Left ventricle myocardium inferior (tissue), 1 donor: ENCODE measurements around the gene FBXO42. TPM values are rescaled to one million over a fixed set of nuclear protein-coding genes. Genes with fewer than 3 reads are reported as not detected.

ENCODE experiments used
- DNase-seq: peaks from one replicate; pipeline ENCODE4 v3.0.0-alpha.2; 2020
- H3K27ac ChIP-seq: fragments of 200-600 bp; replicated peaks from 2 replicates; pipeline ENCODE4 v1.8.0; 2021
- H3K27me3 ChIP-seq: fragments of 200-600 bp; 2 replicates; pipeline ENCODE4 v1.8.0; 2021; ENCODE audit warnings: low read depth
- H3K36me3 ChIP-seq: fragments of 200-600 bp; 2 replicates; pipeline ENCODE4 v1.8.0; 2021
- H3K4me1 ChIP-seq: fragments of 200-600 bp; 2 replicates; pipeline ENCODE4 v1.8.0; 2021
- H3K4me3 ChIP-seq: fragments of 200-600 bp; 2 replicates; pipeline ENCODE4 v1.8.0; 2021; ENCODE audit warnings: mild to moderate bottlenecking, moderate library complexity
- H3K9me3 ChIP-seq: fragments of 200-600 bp; replicated peaks from 2 replicates; pipeline ENCODE4 v1.8.0; 2021
- CTCF ChIP-seq: fragments of 200-600 bp; IDR thresholded peaks from 2 replicates; pipeline ENCODE4 v1.8.0; 2021; ENCODE audit warnings: antibody characterized with exemption, mild to moderate bottlenecking, borderline replicate concordance
- intact Hi-C: fragments of 100-400 bp; cut with micrococcal nuclease; formaldehyde crosslinking; loops from one replicate; pipeline ENCODE4 v1.11.0; 2022
- total RNA-seq: library from RNA; stranded (reverse); fragmentation: NEBNext Ultra II Directional; extraction: Animal tissue kit (Norgen Biotek cat#: 25700); gene quantifications from one replicate; pipeline ENCODE4 v1.2.1, GENCODE V29; 2021
- donor health status: DM: no; HTN: yes; CAD: no; lungs with severe emphysema.

FBXO42 gene
- total RNA-seq, 1 donor from 2014 or later, result 18.6 TPM

- Histone ChIP-seq H3K27me3 (no peaks in the 10 kb centered on the region), H3K36me3 (peaks cover 48% of the 10 kb centered on the region), H3K4me3 (no peak overlapping the region), H3K9me3 (no peaks in the 10 kb centered on the region), H3K27ac (no peak overlapping the region), H3K4me1 (peaks cover 67% of the 10 kb centered on the region)
- DNase-seq, result no peak
- TF ChIP-seq CTCF, result no peak
- intact Hi-C loops, result no loop called here
Measured at GRCh38 chr1:16393570-16394521, 41.6 kb upstream of the FBXO42 start.

- no peak overlapping the region for H3K4me3 ChIP-seq
- H3K4me1 ChIP-seq, result peaks cover 70% of the 10 kb centered on the region
- no peak overlapping the region for H3K27ac ChIP-seq
- no peak for DNase-seq
- H3K27me3 ChIP-seq, result no peaks in the 10 kb centered on the region
- no peaks in the 10 kb centered on the region for H3K9me3 ChIP-seq
- H3K36me3 ChIP-seq, result peaks cover 46% of the 10 kb centered on the region
- no peak for TF ChIP-seq CTCF
- intact Hi-C loops, result no loop called here
Measured at GRCh38 chr1:16392740-16393569, 40.7 kb upstream of the FBXO42 start.

GRCh38 chr1:16391411-16391810 lies 39.1 kb upstream of the FBXO42 start:
- no peak for DNase-seq
- H3K9me3 ChIP-seq, result no peaks in the 10 kb centered on the region
- no peak for TF ChIP-seq CTCF
- H3K4me3 ChIP-seq, result no peak overlapping the region
- H3K27ac ChIP-seq, result no peak overlapping the region
- H3K27me3 ChIP-seq, result no peaks in the 10 kb centered on the region
- peaks cover 33% of the 10 kb centered on the region for H3K36me3 ChIP-seq
- H3K4me1 ChIP-seq, result peaks cover 77% of the 10 kb centered on the region
- intact Hi-C loops, result no loop called here

GRCh38 chr1:16387201-16388188 lies 35.2 kb upstream of the FBXO42 start:
- Histone ChIP-seq H3K9me3 (no peaks in the 10 kb centered on the region), H3K27me3 (no peaks in the 10 kb centered on the region), H3K4me3 (peak overlapping the region; percentile 39), H3K27ac (peak overlapping the region; percentile 65), H3K4me1 (peaks cover 85% of the 10 kb centered on the region), H3K36me3 (no peaks in the 10 kb centered on the region)
- no peak for DNase-seq
- intact Hi-C loops, result no loop called here
- no peak for TF ChIP-seq CTCF
